ENCODE results near the gene IGBP1.
A peak's percentile ranks its signal among the peaks of the same experiment; 100 is the strongest.
"Not testable (repeated sequence)": the region's sequence is repeated elsewhere in the genome, so short reads cannot be mapped to it uniquely, and the experiment has no call there.

The IGBP1 gene

GRCh38 chrX:70133303-70134115, at the start of gene IGBP1:
Gene IGBP1, plus strand, starts transcription at chrX:70133447. Its CDS starts 501 bp downstream, at chrX:70133948.
- DNase-seq = peak; percentile 56

GRCh38 chrX:70084592-70085240, 48.5 kb upstream of the IGBP1 start:
- DNase-seq = no peak

- DNase-seq = no peak
These were observed 45.2 kb upstream of the IGBP1 start for GRCh38 chrX:70087857-70088630.

- no peak for DNase-seq
These were observed 44.5 kb upstream of the IGBP1 start for GRCh38 chrX:70088751-70089150.

GRCh38 chrX:70089604-70090297, 43.5 kb upstream of the IGBP1 start:
- DNase-seq = no peak

- no peak for DNase-seq
These were observed 41.0 kb upstream of the IGBP1 start for GRCh38 chrX:70092247-70092646.

- no peak for DNase-seq
These were observed 37.2 kb upstream of the IGBP1 start for GRCh38 chrX:70096052-70096451.

- DNase-seq = no peak
These were observed 28.0 kb upstream of the IGBP1 start for GRCh38 chrX:70105229-70105628.

GRCh38 chrX:70111436-70112026, 21.7 kb upstream of the IGBP1 start:
- DNase-seq = not testable (repeated sequence)

GRCh38 chrX:70117738-70118137, 15.5 kb upstream of the IGBP1 start:
- no peak for DNase-seq

GRCh38 chrX:70123014-70123413, 10.2 kb upstream of the IGBP1 start:
- DNase-seq = not testable (repeated sequence)

- no peak for DNase-seq
These were observed 8.6 kb upstream of the IGBP1 start for GRCh38 chrX:70124678-70125077.

- no peak for DNase-seq
These were observed 5.2 kb upstream of the IGBP1 start for GRCh38 chrX:70128071-70128470.

GRCh38 chrX:70129816-70130215, 3.4 kb upstream of the IGBP1 start:
- no peak for DNase-seq

- DNase-seq = no peak
These were observed 1.0 kb upstream of the IGBP1 start for GRCh38 chrX:70132224-70132623.

GRCh38 chrX:70132877-70133302, 357 bp upstream of the IGBP1 start:
- DNase-seq = no peak

GRCh38 chrX:70134116-70134477, 850 bp downstream of the IGBP1 start:
- DNase-seq = no peak

- no peak for DNase-seq
These were observed 5.4 kb downstream of the IGBP1 start for GRCh38 chrX:70138622-70139021.

- no peak for DNase-seq
These were observed 6.5 kb downstream of the IGBP1 start for GRCh38 chrX:70139736-70140135.

GRCh38 chrX:70141373-70141772, 8.1 kb downstream of the IGBP1 start:
- DNase-seq = no peak

- no peak for DNase-seq
These were observed 33.6 kb downstream of the IGBP1 start for GRCh38 chrX:70166601-70167590.

Data from activated T-cell treated with anti-CD3 and anti-CD28 coated beads for 4 hours (primary cell).